ENCODE results near the gene ADIPOR2. TPM values are rescaled to one million over a fixed set of nuclear protein-coding genes. Genes with fewer than 3 reads are reported as not detected.

The ADIPOR2 gene
- total RNA-seq, 2 experiments from 2014 or later, result 24.7 to 51.1 TPM

DNA sequence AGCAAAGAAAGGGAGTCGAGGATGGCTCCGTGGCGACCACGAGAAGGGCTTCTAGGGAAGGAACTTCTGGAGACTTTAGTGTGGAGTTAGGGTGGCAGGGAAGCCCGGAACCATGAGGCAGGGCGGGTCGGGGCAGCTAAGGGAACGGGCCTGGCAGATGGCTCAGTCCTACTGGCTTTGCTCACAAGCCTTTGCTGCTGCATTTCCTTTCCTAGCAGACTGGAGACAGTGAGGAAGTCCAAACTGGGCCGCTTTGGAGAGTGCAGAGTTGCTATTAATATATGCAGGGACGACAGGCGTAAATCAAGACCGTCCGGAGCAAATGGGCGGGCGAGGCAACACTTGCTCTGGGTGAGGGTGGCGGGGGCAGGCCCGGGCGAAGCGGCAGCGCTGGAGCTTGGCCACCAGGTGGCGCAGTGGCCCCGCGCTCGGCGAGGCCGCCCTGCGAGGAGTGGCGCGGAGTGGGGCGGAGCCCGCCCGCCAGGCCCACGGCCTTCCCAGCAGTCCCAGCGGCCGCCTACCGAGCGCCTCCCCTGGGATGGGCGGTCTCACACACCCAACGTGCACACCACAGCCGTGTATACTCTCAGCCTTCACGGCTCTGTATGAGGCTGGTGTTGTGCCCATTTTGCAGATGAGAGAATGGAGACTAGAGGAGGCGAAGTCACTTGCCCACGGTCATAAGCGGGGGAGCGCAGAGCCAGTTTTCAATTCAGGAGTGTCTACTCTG, 105.1 kb downstream of the ADIPOR2 start:
- intact Hi-C loops (cut with micrococcal nuclease; ENCODE audit: unreplicated experiment), result loop anchor here (1.0 to 10.0 kb wide), 4 partner anchors 144 to 787 kb away; no protein-coding TSS in a partner anchor
- POLR2A ChIA-PET, result no interaction called here
- no peak overlapping the region for H3K27ac ChIP-seq (ENCODE audit: low read depth, low read length, poor library complexity, severe bottlenecking)
- DNase-seq (ENCODE audit: low spot score), result peak; percentile 93
- H3K9me2 ChIP-seq (ENCODE audit: insufficient read depth, low read length), result no peaks in the 10 kb centered on the region
- H3K79me2 ChIP-seq (ENCODE audit: insufficient read depth, low read depth, low read length), result no peaks in the 10 kb centered on the region
- H3K4me2 ChIP-seq (ENCODE audit: low read length), result peak overlapping the region; percentile 86
- no peaks in the 10 kb centered on the region for H4K20me1 ChIP-seq (ENCODE audit: insufficient read depth, low read length)
- H3K4me1 ChIP-seq (ENCODE audit: insufficient read depth, low read length, poor library complexity, severe bottlenecking), result peaks cover 31% of the 10 kb centered on the region
- CTCF ChIA-PET (ENCODE audit: unreplicated experiment), result no interaction called here
- no peaks in the 10 kb centered on the region for H3K9me3 ChIP-seq (ENCODE audit: low read length)
- BruUV-seq (replicated peaks), result no TSS peak
- TF ChIP-seq, protein P1, sequence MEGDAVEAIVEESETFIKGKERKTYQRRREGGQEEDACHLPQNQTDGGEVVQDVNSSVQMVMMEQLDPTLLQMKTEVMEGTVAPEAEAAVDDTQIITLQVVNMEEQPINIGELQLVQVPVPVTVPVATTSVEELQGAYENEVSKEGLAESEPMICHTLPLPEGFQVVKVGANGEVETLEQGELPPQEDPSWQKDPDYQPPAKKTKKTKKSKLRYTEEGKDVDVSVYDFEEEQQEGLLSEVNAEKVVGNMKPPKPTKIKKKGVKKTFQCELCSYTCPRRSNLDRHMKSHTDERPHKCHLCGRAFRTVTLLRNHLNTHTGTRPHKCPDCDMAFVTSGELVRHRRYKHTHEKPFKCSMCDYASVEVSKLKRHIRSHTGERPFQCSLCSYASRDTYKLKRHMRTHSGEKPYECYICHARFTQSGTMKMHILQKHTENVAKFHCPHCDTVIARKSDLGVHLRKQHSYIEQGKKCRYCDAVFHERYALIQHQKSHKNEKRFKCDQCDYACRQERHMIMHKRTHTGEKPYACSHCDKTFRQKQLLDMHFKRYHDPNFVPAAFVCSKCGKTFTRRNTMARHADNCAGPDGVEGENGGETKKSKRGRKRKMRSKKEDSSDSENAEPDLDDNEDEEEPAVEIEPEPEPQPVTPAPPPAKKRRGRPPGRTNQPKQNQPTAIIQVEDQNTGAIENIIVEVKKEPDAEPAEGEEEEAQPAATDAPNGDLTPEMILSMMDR (conservative IDR thresholded peaks at IDR 0.05; ENCODE audit: low read length), result peak; percentile 95
- TF ChIP-seq EZH2phosphoT487 (IDR thresholded peaks at IDR 0.05; ENCODE audit: borderline replicate concordance, low read depth, low read length), result no peak
- peak overlapping the region; percentile 66 for H3K4me3 ChIP-seq (ENCODE audit: low read depth, low read length, poor library complexity, severe bottlenecking)
- H3K36me3 ChIP-seq (ENCODE audit: insufficient read depth, low read length), result no peaks in the 10 kb centered on the region
- peak overlapping the region; percentile 92 for H2AFZ ChIP-seq (ENCODE audit: low read length)

DNA sequence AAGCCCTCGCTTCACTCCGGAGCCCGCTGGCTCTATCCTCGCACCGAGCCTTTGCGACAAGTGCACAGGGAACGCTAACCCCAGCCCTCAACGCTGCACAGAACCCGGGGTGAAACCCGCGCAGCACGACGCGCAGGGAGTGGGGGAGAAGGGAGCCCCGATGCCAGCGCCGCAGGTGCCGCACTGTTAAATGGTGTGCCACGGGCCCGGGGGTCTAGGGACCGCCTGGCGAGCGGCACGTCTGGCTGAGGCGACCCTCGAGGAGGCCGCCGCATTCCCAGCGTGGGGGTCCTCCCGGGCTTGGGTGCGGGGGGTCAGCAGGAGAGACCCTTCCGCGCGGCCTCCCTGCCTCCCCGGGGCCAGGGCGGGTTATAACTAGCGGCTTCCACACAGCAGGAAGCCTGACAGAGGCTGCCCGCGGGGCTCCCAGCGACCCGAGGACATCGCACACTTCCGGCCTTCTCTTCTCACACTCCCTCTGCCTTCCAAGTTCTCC, 105.7 kb downstream of the ADIPOR2 start:
- Histone ChIP-seq H3K79me2 (ENCODE audit: insufficient read depth, low read depth, low read length) (no peaks in the 10 kb centered on the region), H2AFZ (ENCODE audit: low read length) (peak overlapping the region; percentile 92), H3K9me3 (ENCODE audit: low read length) (no peaks in the 10 kb centered on the region), H4K20me1 (ENCODE audit: insufficient read depth, low read length) (no peaks in the 10 kb centered on the region), H3K36me3 (ENCODE audit: insufficient read depth, low read length) (no peaks in the 10 kb centered on the region), H3K4me3 (ENCODE audit: low read depth, low read length, poor library complexity, severe bottlenecking) (peak overlapping the region; percentile 66), H3K9me2 (ENCODE audit: insufficient read depth, low read length) (no peaks in the 10 kb centered on the region), H3K4me2 (ENCODE audit: low read length) (peak overlapping the region; percentile 86), H3K4me1 (ENCODE audit: insufficient read depth, low read length, poor library complexity, severe bottlenecking) (peaks cover 27% of the 10 kb centered on the region), H3K27ac (ENCODE audit: low read depth, low read length, poor library complexity, severe bottlenecking) (no peak overlapping the region)
- BruUV-seq (replicated peaks), result no TSS peak
- DNase-seq (ENCODE audit: low spot score), result peak; percentile 18
- CTCF ChIA-PET (ENCODE audit: unreplicated experiment), result no interaction called here
- POLR2A ChIA-PET, result no interaction called here
- intact Hi-C loops (cut with micrococcal nuclease; ENCODE audit: unreplicated experiment), result loop anchor here (1.0 to 10.0 kb wide), 4 partner anchors 144 to 786 kb away; no protein-coding TSS in a partner anchor
- TF ChIP-seq, protein P1 (conservative IDR thresholded peaks at IDR 0.05; ENCODE audit: low read length), result no peak
- TF ChIP-seq EZH2phosphoT487 (IDR thresholded peaks at IDR 0.05; ENCODE audit: borderline replicate concordance, low read depth, low read length), result no peak
